GDM1 (cell line): ENCODE results near the gene NTM.

Experiments used
- DNase-seq: peaks from one replicate; lab custom pipeline; 2025; lab: John Stamatoyannopoulos, UW

NTM gene

GRCh38 chr11:131737357-131737756 lies 366.9 kb downstream of the NTM start:
- no peak for DNase-seq

- DNase-seq: no peak
These were observed 368.9 kb downstream of the NTM start for GRCh38 chr11:131739243-131739882.

- DNase-seq: no peak
These were observed 374.4 kb downstream of the NTM start for GRCh38 chr11:131744847-131745246.

GRCh38 chr11:131745405-131745804 lies 375.0 kb downstream of the NTM start:
- no peak for DNase-seq

- DNase-seq: no peak
These were observed 375.8 kb downstream of the NTM start for GRCh38 chr11:131746201-131746600.

GRCh38 chr11:131748151-131749050 lies 378.0 kb downstream of the NTM start:
- DNase-seq: peak; percentile 12

GRCh38 chr11:131749101-131749500 lies 378.7 kb downstream of the NTM start:
- no peak for DNase-seq

- DNase-seq: no peak
These were observed 379.7 kb downstream of the NTM start for GRCh38 chr11:131750152-131750551.

- DNase-seq: no peak
These were observed 380.3 kb downstream of the NTM start for GRCh38 chr11:131750692-131751091.

- DNase-seq: no peak
These were observed 384.3 kb downstream of the NTM start for GRCh38 chr11:131754671-131755070.

GRCh38 chr11:131756479-131757110 lies 386.2 kb downstream of the NTM start:
- DNase-seq: no peak

- no peak for DNase-seq
These were observed 388.3 kb downstream of the NTM start for GRCh38 chr11:131758726-131759125.

- no peak for DNase-seq
These were observed 388.7 kb downstream of the NTM start for GRCh38 chr11:131759140-131759539.

GRCh38 chr11:131760091-131761061 lies 390.0 kb downstream of the NTM start:
- no peak for DNase-seq

- no peak for DNase-seq
These were observed 392.1 kb downstream of the NTM start for GRCh38 chr11:131762346-131763110.

GRCh38 chr11:131763193-131763890 lies 392.9 kb downstream of the NTM start:
- DNase-seq: no peak

- no peak for DNase-seq
These were observed 393.7 kb downstream of the NTM start for GRCh38 chr11:131764126-131764525.

GRCh38 chr11:131764649-131765048 lies 394.2 kb downstream of the NTM start:
- DNase-seq: no peak

- no peak for DNase-seq
These were observed 396.2 kb downstream of the NTM start for GRCh38 chr11:131766637-131767036.

- no peak for DNase-seq
These were observed 397.0 kb downstream of the NTM start for GRCh38 chr11:131767421-131767820.
